Omental fat pad (tissue), 4 donors: ENCODE measurements around the gene CACNA1G. TPM values are rescaled to one million over a fixed set of nuclear protein-coding genes. Genes with fewer than 3 reads are reported as not detected.

ENCODE experiments used
- ATAC-seq: fragments of 150-250 bp; one replicate; pipeline ENCODE4 v1.9.1; 2016; ENCODE audit warnings: mild to moderate bottlenecking, moderate library complexity; ENCODE audit not compliant: low FRiP score
- DNase-seq: peaks from one replicate; pipeline ENCODE4 v3.0.0-alpha.2; 2019; ENCODE audit warnings: low spot score
- total RNA-seq, 4 donors: library from RNA; depleted of rRNA; stranded (reverse); fragments of >200 nt; gene quantifications; one replicate each; pipeline ENCODE4 v1.1.0, GENCODE V29; 2016
- TF ChIP-seq, protein P1 (sequence below), 3 donors: fragments of 450-650 bp; IDR thresholded peaks; one replicate each; pipeline ENCODE4 v1.5.1; 2016 to 2017; ENCODE audit warnings: antibody characterized with exemption in 3 of 3, mild to moderate bottlenecking in 3 of 3, moderate library complexity in 2 of 3

The CACNA1G gene
- total RNA-seq, 4 donors from 2014 or later: 0.32 to 3.8 (median 1.2) TPM

DNA sequence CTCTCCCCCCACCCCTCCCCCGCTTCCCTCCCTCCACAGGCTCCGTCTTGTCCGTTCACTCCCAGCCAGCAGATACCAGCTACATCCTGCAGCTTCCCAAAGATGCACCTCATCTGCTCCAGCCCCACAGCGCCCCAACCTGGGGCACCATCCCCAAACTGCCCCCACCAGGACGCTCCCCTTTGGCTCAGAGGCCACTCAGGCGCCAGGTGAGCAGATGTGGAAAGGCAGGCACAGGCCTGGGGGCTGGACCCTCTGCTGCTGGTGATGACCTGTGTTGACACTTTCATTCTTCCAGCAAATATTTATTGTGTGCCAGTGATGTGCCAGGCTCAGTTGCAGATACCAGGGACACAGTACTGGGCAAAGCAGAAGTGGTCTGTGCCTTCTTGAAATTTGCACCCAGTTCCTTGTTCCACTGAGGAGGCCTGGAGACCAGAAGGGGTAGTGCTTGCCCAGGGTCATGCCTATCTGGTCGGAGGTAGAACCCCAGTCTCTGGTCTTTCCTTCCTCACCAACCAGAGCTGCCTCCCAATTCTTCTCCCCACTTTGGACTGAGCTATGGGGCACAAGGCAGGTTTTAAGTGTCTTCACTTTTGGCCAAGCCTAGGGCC is 63.9 kb downstream of the CACNA1G start:
- ATAC-seq: no peak
- TF ChIP-seq, protein P1, sequence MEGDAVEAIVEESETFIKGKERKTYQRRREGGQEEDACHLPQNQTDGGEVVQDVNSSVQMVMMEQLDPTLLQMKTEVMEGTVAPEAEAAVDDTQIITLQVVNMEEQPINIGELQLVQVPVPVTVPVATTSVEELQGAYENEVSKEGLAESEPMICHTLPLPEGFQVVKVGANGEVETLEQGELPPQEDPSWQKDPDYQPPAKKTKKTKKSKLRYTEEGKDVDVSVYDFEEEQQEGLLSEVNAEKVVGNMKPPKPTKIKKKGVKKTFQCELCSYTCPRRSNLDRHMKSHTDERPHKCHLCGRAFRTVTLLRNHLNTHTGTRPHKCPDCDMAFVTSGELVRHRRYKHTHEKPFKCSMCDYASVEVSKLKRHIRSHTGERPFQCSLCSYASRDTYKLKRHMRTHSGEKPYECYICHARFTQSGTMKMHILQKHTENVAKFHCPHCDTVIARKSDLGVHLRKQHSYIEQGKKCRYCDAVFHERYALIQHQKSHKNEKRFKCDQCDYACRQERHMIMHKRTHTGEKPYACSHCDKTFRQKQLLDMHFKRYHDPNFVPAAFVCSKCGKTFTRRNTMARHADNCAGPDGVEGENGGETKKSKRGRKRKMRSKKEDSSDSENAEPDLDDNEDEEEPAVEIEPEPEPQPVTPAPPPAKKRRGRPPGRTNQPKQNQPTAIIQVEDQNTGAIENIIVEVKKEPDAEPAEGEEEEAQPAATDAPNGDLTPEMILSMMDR (IDR thresholded peaks at IDR 0.05): no peak
- DNase-seq: no peak

DNA sequence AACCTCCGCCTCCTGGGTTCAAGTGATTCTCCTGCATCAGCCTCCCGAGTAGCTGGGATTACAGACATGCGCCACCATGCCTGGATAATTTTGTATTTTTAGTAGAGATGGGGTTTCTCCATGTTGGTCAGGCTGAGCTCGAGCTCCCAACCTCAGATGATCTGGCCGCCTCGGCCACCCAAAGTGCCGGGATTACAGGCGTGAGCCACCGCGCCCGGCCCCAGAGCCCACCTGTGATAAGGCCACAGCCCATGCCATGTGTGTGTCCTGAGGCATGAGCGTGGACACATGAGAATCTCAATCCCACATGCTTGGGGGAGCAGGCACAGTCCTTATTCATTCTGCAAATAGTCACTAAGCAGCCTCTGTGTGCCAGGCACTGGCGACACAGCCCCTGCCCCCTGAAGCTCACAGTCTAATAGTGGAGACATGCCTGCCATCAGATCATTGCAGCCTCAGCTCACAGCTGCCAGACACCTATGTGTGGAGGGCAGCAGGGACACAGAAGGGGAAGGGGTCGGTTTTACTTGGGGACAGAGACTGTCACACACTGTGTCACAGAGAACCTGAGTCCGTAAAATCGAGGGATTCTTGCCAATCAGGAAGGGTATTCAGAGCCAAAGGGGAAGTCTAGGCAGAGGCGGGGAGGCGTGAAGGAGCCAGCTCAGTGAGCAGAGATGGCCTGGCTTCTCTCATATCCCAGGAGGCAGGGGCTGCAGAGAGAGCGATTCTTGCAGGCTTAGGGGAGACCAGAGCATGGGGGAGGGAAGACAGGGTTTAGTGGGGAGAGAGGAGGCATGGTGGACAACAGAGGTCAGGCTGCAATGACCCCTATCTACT is 64.7 kb downstream of the CACNA1G start:
- ATAC-seq: no peak
- no peak for DNase-seq
- TF ChIP-seq, protein P1 (IDR thresholded peaks at IDR 0.05): no peak

DNA sequence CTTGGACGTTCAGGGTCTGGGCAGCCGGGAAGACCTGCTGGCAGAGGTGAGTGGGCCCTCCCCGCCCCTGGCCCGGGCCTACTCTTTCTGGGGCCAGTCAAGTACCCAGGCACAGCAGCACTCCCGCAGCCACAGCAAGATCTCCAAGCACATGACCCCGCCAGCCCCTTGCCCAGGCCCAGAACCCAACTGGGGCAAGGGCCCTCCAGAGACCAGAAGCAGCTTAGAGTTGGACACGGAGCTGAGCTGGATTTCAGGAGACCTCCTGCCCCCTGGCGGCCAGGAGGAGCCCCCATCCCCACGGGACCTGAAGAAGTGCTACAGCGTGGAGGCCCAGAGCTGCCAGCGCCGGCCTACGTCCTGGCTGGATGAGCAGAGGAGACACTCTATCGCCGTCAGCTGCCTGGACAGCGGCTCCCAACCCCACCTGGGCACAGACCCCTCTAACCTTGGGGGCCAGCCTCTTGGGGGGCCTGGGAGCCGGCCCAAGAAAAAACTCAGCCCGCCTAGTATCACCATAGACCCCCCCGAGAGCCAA is 65.6 kb downstream of the CACNA1G start:
- TF ChIP-seq, protein P1 (IDR thresholded peaks at IDR 0.05): no peak
- ATAC-seq: peak; percentile 57
- DNase-seq: no peak

DNA sequence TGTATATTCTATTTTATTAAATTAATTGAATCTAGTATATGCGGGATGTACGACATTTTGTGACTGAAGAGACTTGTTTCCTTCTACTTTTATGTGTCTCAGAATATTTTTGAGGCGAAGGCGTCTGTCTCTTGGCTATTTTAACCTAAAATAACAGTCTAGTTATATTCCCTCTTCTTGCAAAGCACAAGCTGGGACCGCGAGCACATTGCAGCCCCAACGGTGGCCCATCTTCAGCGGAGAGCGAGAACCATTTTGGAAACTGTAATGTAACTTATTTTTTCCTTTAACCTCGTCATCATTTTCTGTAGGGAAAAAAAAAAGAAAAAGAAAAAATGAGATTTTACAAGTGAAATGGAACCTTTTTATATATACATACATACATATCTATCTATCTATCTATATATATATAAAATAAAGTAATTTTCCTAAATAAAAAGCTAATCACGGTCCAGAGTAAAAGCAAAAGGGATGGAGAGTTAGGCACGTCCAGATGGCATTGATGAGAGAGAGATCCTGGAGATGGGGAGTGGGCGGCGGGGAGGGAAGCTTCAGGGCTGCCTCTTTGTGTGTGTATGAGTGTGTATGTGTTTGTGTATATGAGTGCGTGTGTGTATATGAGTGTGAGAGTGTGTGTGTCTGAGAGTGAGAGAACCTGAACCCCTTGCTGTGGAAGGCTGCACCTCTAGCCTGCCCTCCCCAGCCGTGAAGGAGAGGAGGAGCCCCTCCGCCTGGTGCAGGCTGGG is 66.7 kb downstream of the CACNA1G start:
- ATAC-seq (no peak), DNase-seq (no peak)
- TF ChIP-seq, protein P1 (IDR thresholded peaks at IDR 0.05): no peak

DNA sequence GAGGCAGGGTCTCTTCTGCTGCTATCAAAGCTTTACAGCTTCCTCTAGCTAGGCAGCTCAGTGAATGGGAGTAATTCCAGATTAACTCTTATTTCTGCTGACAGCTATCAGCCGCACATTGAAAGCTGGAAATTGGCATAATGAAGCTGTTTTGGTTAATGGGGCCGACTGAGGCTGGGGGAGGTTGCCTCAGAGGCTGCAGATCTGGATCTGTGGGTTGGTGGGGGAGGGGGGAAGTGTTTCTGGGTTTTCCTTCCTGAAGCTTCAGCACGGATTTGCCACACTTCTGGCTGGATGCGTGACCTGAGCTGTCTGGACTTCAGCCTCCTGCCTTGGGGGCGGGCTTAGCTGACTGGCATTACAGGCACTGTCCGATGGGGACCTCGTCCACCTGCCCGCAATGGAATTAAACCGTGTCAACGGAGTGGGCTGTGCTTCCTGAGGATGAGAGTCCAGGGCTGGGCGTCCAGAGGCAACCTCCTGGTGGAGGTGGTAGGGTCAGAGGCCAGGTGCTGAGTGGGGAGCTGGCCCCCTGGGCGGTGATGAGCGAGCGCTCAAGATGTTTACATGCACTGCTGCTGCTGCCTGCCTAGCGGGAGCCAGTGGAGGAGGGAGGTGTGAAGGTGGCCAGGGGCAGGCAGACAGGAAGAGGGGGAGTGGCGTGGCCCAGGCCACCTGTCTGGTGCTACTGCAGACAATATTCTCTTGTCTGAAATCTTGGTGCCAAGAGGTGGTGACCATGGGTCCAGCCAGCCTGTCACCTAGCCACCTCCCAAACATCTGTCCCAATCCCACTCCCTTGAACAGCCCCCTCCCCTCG is 67.5 kb downstream of the CACNA1G start:
- ATAC-seq: no peak
- TF ChIP-seq, protein P1 (IDR thresholded peaks at IDR 0.05): no peak

DNA sequence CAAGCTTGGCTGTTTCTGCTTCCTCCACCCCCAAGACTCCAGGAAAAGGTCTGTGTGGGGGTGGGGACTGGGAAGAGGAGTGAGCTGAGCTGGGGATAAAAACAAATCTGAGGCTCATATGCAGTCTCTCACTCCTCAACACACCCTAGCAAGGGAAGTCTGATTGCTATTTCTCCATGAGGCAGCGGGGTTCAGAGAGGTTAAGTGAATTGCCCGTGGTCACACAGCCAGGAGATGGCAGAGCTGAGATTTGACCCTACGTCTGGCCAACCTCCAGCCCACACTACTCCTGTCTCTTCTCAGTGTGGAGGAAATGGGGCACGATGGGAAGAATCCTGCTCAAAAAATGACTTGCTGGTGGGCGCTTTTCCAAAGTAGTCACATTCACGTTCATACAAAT is 69.4 kb downstream of the CACNA1G start:
- DNase-seq (no peak), ATAC-seq (no peak)
- TF ChIP-seq, protein P1 (IDR thresholded peaks at IDR 0.05): no peak

More for the DNA sequence above, 67.5 kb downstream of the CACNA1G start:
- DNase-seq: no peak
